HPDE6-E6E7 (cell line): Measurements from ENCODE around the gene SHC4.
"Not testable (repeated sequence)": the region's sequence is repeated elsewhere in the genome, so short reads cannot be mapped to it uniquely, and the experiment has no call there.

Experiments used
- DNase-seq: peaks from one replicate; pipeline ENCODE4 v3.0.0; 2011; ENCODE audit warnings: missing footprints; ENCODE audit errors: extremely low spot score

Gene SHC4

GRCh38 chr15:48924528-48925393, 39.0 kb downstream of the SHC4 start:
- DNase-seq: no peak

GRCh38 chr15:48922046-48922445, 41.7 kb downstream of the SHC4 start:
- no peak for DNase-seq

GRCh38 chr15:48916721-48917120, 47.0 kb downstream of the SHC4 start:
- DNase-seq: no peak

GRCh38 chr15:48915861-48916260, 47.9 kb downstream of the SHC4 start:
- DNase-seq: no peak

- DNase-seq: no peak
These were observed 49.0 kb downstream of the SHC4 start for GRCh38 chr15:48914717-48915116.

- DNase-seq: no peak
These were observed 50.6 kb downstream of the SHC4 start for GRCh38 chr15:48913141-48913540.

- not testable (repeated sequence) for DNase-seq
These were observed 53.2 kb downstream of the SHC4 start for GRCh38 chr15:48910554-48910953.

GRCh38 chr15:48909313-48909712, 54.4 kb downstream of the SHC4 start:
- not testable (repeated sequence) for DNase-seq

- DNase-seq: no peak
These were observed 57.9 kb downstream of the SHC4 start for GRCh38 chr15:48905847-48906246.

- DNase-seq: no peak
These were observed 58.5 kb downstream of the SHC4 start for GRCh38 chr15:48905216-48905615.

GRCh38 chr15:48904758-48905157, 59.0 kb downstream of the SHC4 start:
- DNase-seq: no peak

- no peak for DNase-seq
These were observed 63.9 kb downstream of the SHC4 start for GRCh38 chr15:48899793-48900192.

GRCh38 chr15:48898446-48898845, 65.3 kb downstream of the SHC4 start:
- no peak for DNase-seq

GRCh38 chr15:48898032-48898431, 65.7 kb downstream of the SHC4 start:
- DNase-seq: no peak

GRCh38 chr15:48896869-48897814, 66.6 kb downstream of the SHC4 start:
- no peak for DNase-seq

- DNase-seq: no peak
These were observed 70.4 kb downstream of the SHC4 start for GRCh38 chr15:48893311-48893710.

- DNase-seq: no peak
These were observed 72.4 kb downstream of the SHC4 start for GRCh38 chr15:48891232-48891765.

GRCh38 chr15:48890375-48890972, 73.2 kb downstream of the SHC4 start:
- no peak for DNase-seq

GRCh38 chr15:48889925-48890324, 73.8 kb downstream of the SHC4 start:
- no peak for DNase-seq

- DNase-seq: no peak
These were observed 74.9 kb downstream of the SHC4 start for GRCh38 chr15:48888836-48889235.

GRCh38 chr15:48888191-48888590, 75.5 kb downstream of the SHC4 start:
- no peak for DNase-seq

GRCh38 chr15:48887144-48887543, 76.6 kb downstream of the SHC4 start:
- DNase-seq: no peak
